AG04449 (cell line): ENCODE measurements around the gene SMOC1.

ENCODE experiments used
- CTCF ChIA-PET: fragments of 350-600 bp; formaldehyde crosslinking; extraction: SDS; loops from one replicate; lab custom pipeline; 2021; ENCODE audit warnings: antibody characterized with exemption; lab: Yijun Ruan, JAX
- POLR2A ChIA-PET: fragments of 400-600, 350-600 bp; formaldehyde crosslinking; extraction: SDS; loops from one replicate; lab custom pipeline; 2020; ENCODE audit warnings: antibody characterized with exemption, inconsistent platforms; lab: Yijun Ruan, JAX
- DNase-seq: peaks from one replicate; pipeline ENCODE4 v3.0.0-alpha.2; 2010; ENCODE audit warnings: low read depth, low spot score
- H3K4me3 ChIP-seq: 2 replicates; pipeline ENCODE4 v1.5.1; 2011; ENCODE audit warnings: low read depth, mild to moderate bottlenecking, control low read depth, low read length
- CTCF ChIP-seq: IDR thresholded peaks from one replicate; pipeline ENCODE4 v1.5.1; 2011; ENCODE audit warnings: mild to moderate bottlenecking, moderate library complexity, low read length, control low read depth, inconsistent platforms; ENCODE audit not compliant: insufficient read depth; ENCODE audit errors: missing control alignments

SMOC1 gene

GRCh38 chr14:69904246-69904645, 25.0 kb downstream of the SMOC1 start:
- POLR2A ChIA-PET: no interaction called here
- CTCF ChIA-PET: no interaction called here

GRCh38 chr14:69906201-69906600, 27.0 kb downstream of the SMOC1 start:
- CTCF ChIA-PET: no interaction called here
- no peak overlapping the region for H3K4me3 ChIP-seq
- POLR2A ChIA-PET: no interaction called here
- DNase-seq: no peak
- TF ChIP-seq CTCF: no peak

More at GRCh38 chr14:69904246-69904645, 25.0 kb downstream of the SMOC1 start:
- DNase-seq: no peak
- no peak for TF ChIP-seq CTCF
- H3K4me3 ChIP-seq: no peak overlapping the region

GRCh38 chr14:69909826-69910550, 30.8 kb downstream of the SMOC1 start:
- DNase-seq: no peak
- no peak for TF ChIP-seq CTCF
- ChIA-PET CTCF (no interaction called here), POLR2A (no interaction called here)
- no peak overlapping the region for H3K4me3 ChIP-seq

GRCh38 chr14:69910871-69911270, 31.7 kb downstream of the SMOC1 start:
- TF ChIP-seq CTCF: no peak
- POLR2A ChIA-PET: no interaction called here
- CTCF ChIA-PET: no interaction called here
- H3K4me3 ChIP-seq: no peak overlapping the region
- DNase-seq: no peak

- H3K4me3 ChIP-seq: no peak overlapping the region
Measured at GRCh38 chr14:69913686-69914085, 34.5 kb downstream of the SMOC1 start.

GRCh38 chr14:69916396-69916795, 37.2 kb downstream of the SMOC1 start:
- no peak for TF ChIP-seq CTCF
- DNase-seq: no peak
- POLR2A ChIA-PET: no interaction called here
- CTCF ChIA-PET: no interaction called here
- H3K4me3 ChIP-seq: no peak overlapping the region

More at GRCh38 chr14:69913686-69914085, 34.5 kb downstream of the SMOC1 start:
- no peak for DNase-seq
- ChIA-PET CTCF (no interaction called here), POLR2A (no interaction called here)
- TF ChIP-seq CTCF: no peak
